Measurements from ENCODE around the gene ZNF296.

ZNF296 gene

GRCh38 chr19:45021971-45022370 lies 54.3 kb downstream of the ZNF296 start:
- H3K4me3 ChIP-seq (replicated peaks; ENCODE audit: low read depth, low read length) = no peak overlapping the region
- no peak for TF ChIP-seq CTCF (IDR thresholded peaks at IDR 0.05; ENCODE audit: low read depth, low read length, missing control alignments)
- no peak for DNase-seq (ENCODE audit: extremely low read depth, low read depth)
